GM04504 (cell line): ENCODE results near the gene CHAC1.
"Not testable (repeated sequence)": the region's sequence is repeated elsewhere in the genome, so short reads cannot be mapped to it uniquely, and the experiment has no call there.

Experiments
- DNase-seq: peaks from one replicate; pipeline ENCODE4 v3.0.0-alpha.2; 2012; ENCODE audit warnings: low read depth

CHAC1 gene

GRCh38 chr15:40937762-40938535 is 15.3 kb upstream of the CHAC1 start:
- DNase-seq: no peak

- no peak for DNase-seq
Measured at GRCh38 chr15:40938536-40938870, 14.8 kb upstream of the CHAC1 start.

DNA sequence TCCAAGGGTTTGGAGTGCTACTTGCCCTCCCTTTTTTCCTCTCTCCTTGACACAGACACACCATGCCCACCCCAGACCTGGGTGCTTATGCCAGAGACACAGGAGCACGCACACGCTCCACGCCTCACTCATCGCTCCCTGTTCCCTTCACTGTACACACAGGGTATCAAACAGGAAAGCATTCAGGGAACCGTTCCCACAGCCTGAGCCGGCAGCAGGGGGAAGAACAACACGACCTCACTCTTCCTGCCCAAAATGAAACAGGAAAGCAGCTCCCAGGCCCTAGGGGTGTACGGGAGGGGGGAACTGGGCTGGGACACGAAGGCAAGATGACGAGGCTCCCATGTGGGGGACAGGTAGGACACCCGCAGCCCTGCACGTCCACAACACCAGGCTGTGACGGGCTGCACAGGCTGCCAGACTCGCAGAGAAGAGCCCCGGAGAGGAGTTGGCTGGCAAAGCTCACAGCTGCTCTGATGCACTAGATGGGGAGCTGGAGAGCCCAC is 12.9 kb upstream of the CHAC1 start:
- no peak for DNase-seq

DNA sequence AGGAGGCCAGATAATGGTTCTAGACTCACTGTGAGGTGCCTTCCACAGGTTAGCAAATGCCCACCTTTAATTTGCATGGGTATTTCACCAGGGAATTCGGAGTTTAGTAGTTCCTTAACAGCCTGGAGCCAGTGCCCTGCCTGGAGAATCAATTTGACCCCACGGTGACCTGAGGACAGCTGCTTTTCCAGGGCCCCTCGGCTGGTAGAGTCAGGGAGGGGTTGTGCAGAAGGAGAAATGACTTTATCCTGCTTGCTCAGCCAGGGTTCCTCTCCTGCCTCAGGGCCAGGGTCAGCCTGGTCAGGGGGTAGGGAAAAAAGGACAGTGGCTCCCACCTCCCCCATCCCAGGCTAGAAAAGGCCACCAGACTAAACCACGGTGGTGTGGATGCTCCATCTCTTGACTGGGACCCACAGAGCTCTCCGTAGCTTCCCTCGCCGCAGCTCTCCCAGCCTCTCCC is 12.2 kb upstream of the CHAC1 start:
- no peak for DNase-seq

DNA sequence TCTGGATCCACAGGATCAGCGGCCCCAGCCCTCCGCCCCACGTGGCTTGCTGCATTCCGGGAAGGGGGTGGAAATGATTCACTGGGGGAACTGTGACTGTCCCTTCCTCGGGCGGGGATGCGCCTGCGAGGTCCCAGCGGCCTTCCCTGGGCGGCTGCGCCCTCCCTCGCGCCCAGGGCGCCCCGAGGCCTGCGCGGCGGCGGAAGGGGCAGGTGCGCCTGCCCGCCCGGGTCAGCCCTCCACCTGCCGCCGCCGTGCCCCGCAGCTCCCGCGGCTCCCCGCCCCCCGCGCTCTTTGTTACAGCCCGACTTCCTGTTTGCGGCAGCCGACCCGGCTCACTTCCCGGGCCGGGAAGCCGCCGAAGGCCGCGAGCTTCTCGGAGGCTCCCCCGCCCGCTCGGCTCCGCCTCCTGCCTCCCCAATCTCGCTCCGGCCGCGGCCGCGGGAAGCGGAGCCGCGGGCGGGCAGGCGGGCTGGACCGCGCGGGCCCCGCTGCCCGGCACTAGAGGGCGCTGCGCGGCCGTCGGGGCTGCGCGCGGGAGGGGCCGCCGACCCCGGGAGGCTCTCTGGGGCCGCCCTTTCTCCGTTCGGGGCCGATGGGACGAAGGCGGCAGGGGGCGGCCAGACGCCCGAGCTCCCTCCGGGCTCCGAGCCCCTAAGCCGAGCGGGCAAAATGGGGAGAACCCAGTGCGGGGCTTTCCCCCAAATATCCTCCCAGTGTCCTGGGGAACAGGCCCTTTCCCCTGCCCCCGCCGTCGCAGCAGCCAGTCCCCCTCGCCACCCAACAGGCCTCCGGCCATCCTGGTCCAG is 11.5 kb upstream of the CHAC1 start:
- peak; percentile 58 for DNase-seq

- no peak for DNase-seq
Measured at GRCh38 chr15:40942337-40942854, 10.9 kb upstream of the CHAC1 start.

DNA sequence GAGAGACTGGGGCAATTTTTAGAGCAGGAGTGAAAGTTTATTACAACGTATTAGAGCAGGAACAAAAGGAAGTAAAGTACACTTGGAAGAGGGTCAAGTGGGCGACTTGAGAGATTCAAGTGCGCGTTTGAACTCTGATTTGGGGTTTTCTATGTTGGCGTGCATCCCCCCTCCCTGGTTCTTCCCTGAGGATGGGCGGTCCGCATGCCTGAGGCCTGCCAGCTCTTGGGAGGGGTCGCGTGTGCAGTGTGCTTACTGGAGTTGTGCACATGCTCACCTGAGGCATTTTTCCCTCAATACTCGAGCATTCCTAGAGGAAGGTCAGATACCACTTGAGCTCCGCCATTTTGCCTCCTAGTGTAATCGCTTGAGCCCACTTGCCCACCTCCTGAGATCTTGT is 10.4 kb upstream of the CHAC1 start:
- DNase-seq: no peak

GRCh38 chr15:40943764-40944365 is 9.4 kb upstream of the CHAC1 start:
- no peak for DNase-seq

GRCh38 chr15:40944510-40945296 is 8.6 kb upstream of the CHAC1 start:
- no peak for DNase-seq

GRCh38 chr15:40948706-40949473 is 4.4 kb upstream of the CHAC1 start:
- no peak for DNase-seq

DNA sequence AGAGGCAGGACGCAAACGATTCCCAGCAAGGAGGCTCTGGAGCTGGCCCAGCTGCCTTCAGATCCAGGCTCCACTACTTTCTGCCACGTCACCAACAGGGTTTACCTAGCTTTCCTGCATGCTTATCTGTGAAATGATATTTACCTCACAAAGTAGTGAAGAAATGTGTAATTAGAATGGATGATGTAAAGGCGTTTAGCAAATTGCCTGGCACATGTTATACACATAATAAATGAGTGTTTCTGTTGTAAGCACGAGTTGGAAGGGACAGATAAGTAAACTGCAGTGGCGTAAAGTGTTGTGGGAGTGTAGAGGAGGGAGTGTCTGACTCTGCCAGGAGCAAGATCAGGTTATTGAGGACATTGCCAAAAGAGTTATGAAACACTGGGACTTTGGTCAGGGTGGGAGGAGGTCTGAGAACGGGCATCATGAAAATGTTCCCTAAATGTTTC is 3.5 kb upstream of the CHAC1 start:
- no peak for DNase-seq

- DNase-seq: no peak
Measured at GRCh38 chr15:40951764-40952163, 1.5 kb upstream of the CHAC1 start.

DNA sequence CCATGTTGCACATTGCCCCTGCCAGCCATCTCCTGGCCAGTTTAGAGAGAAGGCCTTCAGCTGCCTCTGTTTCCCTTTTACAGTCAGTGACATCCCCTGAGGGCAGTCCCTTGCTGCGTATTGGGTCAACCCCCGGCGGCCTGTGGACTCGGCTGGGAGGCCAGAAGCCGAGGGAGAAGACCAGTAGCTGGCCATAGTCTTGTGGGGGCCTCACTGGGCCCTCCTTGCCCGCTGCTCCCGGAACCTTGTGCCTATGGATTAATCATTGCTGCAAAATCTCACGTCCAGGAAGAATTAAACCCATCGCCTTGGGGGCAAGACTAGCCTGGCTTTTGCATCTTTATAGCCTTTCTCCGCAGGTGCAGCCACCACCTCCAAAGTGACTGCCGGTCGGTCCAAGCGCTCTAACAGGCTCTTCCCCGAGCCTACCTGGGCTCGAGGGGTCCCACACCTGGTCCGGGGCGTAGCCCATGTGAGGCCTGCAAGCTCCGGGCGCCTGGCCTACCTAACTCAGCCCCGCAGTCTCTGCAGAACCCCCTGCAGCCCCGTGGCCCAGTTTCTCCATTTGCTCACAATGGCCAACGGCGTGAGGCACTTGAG is 870 bp upstream of the CHAC1 start:
- no peak for DNase-seq

DNA sequence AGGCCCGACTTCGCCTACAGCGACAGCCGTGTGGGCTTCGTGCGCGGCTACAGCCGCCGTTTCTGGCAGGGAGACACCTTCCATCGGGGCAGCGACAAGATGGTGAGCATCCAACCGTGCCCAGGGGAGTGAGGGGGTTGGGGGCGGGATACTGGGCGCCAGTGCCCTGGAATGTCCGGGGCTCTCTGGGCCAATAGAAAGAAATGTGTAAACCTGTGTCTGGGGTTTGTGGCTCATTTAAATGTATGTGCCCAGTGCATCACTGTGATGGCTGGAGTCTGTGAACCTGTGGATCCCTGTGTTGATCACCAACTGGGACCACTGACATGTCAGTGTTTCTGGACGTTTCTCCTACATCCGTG is 423 bp downstream of the CHAC1 start:
- DNase-seq: no peak

- not testable (repeated sequence) for DNase-seq
Measured at GRCh38 chr15:40954158-40954848, 1.0 kb downstream of the CHAC1 start.

- DNase-seq: no peak
Measured at GRCh38 chr15:40955141-40955903, 2.1 kb downstream of the CHAC1 start.

- no peak for DNase-seq
Measured at GRCh38 chr15:40955930-40956540, 2.8 kb downstream of the CHAC1 start.

DNA sequence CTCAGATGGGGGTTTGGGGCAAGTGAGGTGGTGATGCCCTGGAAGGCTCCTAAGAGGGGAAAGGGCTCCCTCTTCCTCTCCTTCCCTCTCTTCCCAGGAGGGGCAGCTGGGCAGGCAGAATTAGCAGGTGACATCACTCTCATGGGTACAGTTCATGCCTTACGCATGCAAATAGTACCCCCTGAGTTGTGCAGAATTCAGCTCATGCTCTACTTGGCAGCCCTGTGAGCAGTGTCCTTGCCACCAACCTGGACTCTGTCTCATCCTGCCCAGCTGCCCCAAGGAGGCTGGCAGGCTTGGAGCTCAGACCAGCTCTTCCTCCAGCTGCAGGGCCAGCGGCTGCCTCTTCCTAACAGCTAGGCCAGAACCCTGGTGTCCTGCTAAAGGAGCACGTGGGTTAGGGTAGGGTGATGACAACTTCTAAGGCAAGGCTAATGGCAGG is 3.3 kb downstream of the CHAC1 start:
- DNase-seq: no peak
